H9 (cell line): ENCODE measurements around the gene RASGRF1. TPM values are rescaled to one million over a fixed set of nuclear protein-coding genes. Genes with fewer than 3 reads are reported as not detected.

Experiments used
- DNase-seq: peaks from one replicate; pipeline ENCODE4 v3.0.0-alpha.2; 2017
- H2AFZ ChIP-seq: one replicate; pipeline ENCODE4 v1.6.1; 2013; ENCODE audit warnings: mild to moderate bottlenecking, low read length, control low read depth, moderate library complexity
- H2AK5ac ChIP-seq: 2 replicates; pipeline ENCODE4 v1.6.1; 2013; ENCODE audit warnings: low read length, control low read depth, mixed read lengths; ENCODE audit not compliant: insufficient read length
- H2BK120ac ChIP-seq: one replicate; pipeline ENCODE4 v1.6.1; 2013; ENCODE audit warnings: low read depth, mild to moderate bottlenecking, low read length, control low read depth, inconsistent platforms; ENCODE audit not compliant: poor library complexity, severe bottlenecking
- H2BK12ac ChIP-seq: 2 replicates; pipeline ENCODE4 v1.6.1; 2013; ENCODE audit warnings: low read length, control low read depth, mixed read lengths, low read depth; ENCODE audit not compliant: insufficient read length
- H2BK15ac ChIP-seq: 2 replicates; pipeline ENCODE4 v1.6.1; 2013; ENCODE audit warnings: low read depth, low read length, control low read depth
- H2BK20ac ChIP-seq: one replicate; pipeline ENCODE4 v1.6.1; 2013; ENCODE audit warnings: low read depth, mild to moderate bottlenecking, low read length, control low read depth, inconsistent platforms; ENCODE audit not compliant: poor library complexity, severe bottlenecking
- H2BK5ac ChIP-seq: 2 replicates; pipeline ENCODE4 v1.6.1; 2013; ENCODE audit warnings: low read length, control low read depth, mixed read lengths; ENCODE audit not compliant: insufficient read length
- H3K14ac ChIP-seq: 2 replicates; pipeline ENCODE4 v1.6.1; 2013; ENCODE audit warnings: low read length, control low read depth; ENCODE audit not compliant: insufficient read depth
- H3K18ac ChIP-seq: 2 replicates; pipeline ENCODE4 v1.6.1; 2013; ENCODE audit warnings: low read depth, mild to moderate bottlenecking, mixed read lengths, low read length, control low read depth; ENCODE audit not compliant: insufficient read length
- H3K23ac ChIP-seq: 2 replicates; pipeline ENCODE4 v1.6.1; 2013; ENCODE audit warnings: low read length, control low read depth, mixed read lengths, low read depth; ENCODE audit not compliant: insufficient read length
- H3K23me2 ChIP-seq: 2 replicates; pipeline ENCODE4 v1.6.1; 2013; ENCODE audit warnings: low read depth, mild to moderate bottlenecking, mixed read lengths, low read length, control low read depth; ENCODE audit not compliant: insufficient read length, poor library complexity, severe bottlenecking
- H3K27ac ChIP-seq: 2 replicates; pipeline ENCODE4 v1.5.1; 2013; ENCODE audit warnings: low read length, control low read depth, mixed read lengths, low read depth; ENCODE audit not compliant: insufficient read length
- H3K27me3 ChIP-seq: 2 replicates; pipeline ENCODE4 v1.6.1; 2013; ENCODE audit warnings: low read length, control low read depth, inconsistent platforms; ENCODE audit not compliant: insufficient read depth
- H3K4ac ChIP-seq: 2 replicates; pipeline ENCODE4 v1.6.1; 2013; ENCODE audit warnings: low read depth, mild to moderate bottlenecking, control low read depth, inconsistent platforms, low read length, moderate library complexity
- H3K4me1 ChIP-seq: 2 replicates; pipeline ENCODE4 v1.6.1; 2013; ENCODE audit warnings: low read length, control low read depth, inconsistent platforms; ENCODE audit not compliant: insufficient read depth
- H3K4me2 ChIP-seq: 2 replicates; pipeline ENCODE4 v1.6.1; 2013; ENCODE audit warnings: low read length, control low read depth, mixed read lengths; ENCODE audit not compliant: insufficient read length, insufficient read depth
- H3K56ac ChIP-seq: 2 replicates; pipeline ENCODE4 v1.6.1; 2013; ENCODE audit warnings: low read depth, mild to moderate bottlenecking, mixed read lengths, low read length, control low read depth; ENCODE audit not compliant: insufficient read length
- H3K79me1 ChIP-seq: 2 replicates; pipeline ENCODE4 v1.6.1; 2013; ENCODE audit warnings: low read depth, mild to moderate bottlenecking, moderate library complexity, low read length, control low read depth, inconsistent platforms; ENCODE audit not compliant: insufficient read depth, poor library complexity, severe bottlenecking
- H3K79me2 ChIP-seq: 2 replicates; pipeline ENCODE4 v1.6.1; 2013; ENCODE audit warnings: low read length, control low read depth, inconsistent platforms; ENCODE audit not compliant: insufficient read depth
- H3K9ac ChIP-seq: 2 replicates; pipeline ENCODE4 v1.6.1; 2013; ENCODE audit warnings: low read length, control low read depth, mixed read lengths; ENCODE audit not compliant: insufficient read length; ENCODE audit errors: extremely low read depth
- H3K9me3 ChIP-seq: one replicate; pipeline ENCODE4 v1.6.1; 2013; ENCODE audit warnings: low read depth, low read length, inconsistent platforms; ENCODE audit not compliant: control insufficient read depth
- H3T11ph ChIP-seq: one replicate; pipeline ENCODE4 v1.6.1; 2013; ENCODE audit warnings: mild to moderate bottlenecking, low read length, control low read depth, inconsistent platforms
- H4K20me1 ChIP-seq: one replicate; pipeline ENCODE4 v1.6.1; 2013; ENCODE audit not compliant: control insufficient read depth, insufficient read length, insufficient read depth
- H4K5ac ChIP-seq: 2 replicates; pipeline ENCODE4 v1.6.1; 2013; ENCODE audit warnings: low read depth, mild to moderate bottlenecking, mixed read lengths, low read length, control low read depth; ENCODE audit not compliant: insufficient read length
- H4K8ac ChIP-seq: replicated peaks from 2 replicates; pipeline ENCODE4 v1.6.1; 2013; ENCODE audit warnings: low read length, control low read depth, mixed read lengths, low read depth; ENCODE audit not compliant: insufficient read length
- H4K91ac ChIP-seq: 2 replicates; pipeline ENCODE4 v1.6.1; 2013; ENCODE audit warnings: low read depth, mild to moderate bottlenecking, moderate library complexity, mixed read lengths, low read length, control low read depth; ENCODE audit not compliant: insufficient read length
- H3K27ac Mint-ChIP-seq, 3 experiments: 2 replicates in 2 of 3; 3 replicates in 1 of 3; pipeline ENCODE4 v1.8.0; 2020 to 2021; ENCODE audit warnings: mixed read lengths in 3 of 3, mild to moderate bottlenecking in 1 of 3, moderate library complexity in 1 of 3
- H3K27me3 Mint-ChIP-seq: 2 replicates; pipeline ENCODE4 v1.8.0; 2021; ENCODE audit warnings: low read depth, mild to moderate bottlenecking, moderate library complexity, mixed read lengths
- H3K36me3 Mint-ChIP-seq, 3 experiments: 2 replicates in 2 of 3; 3 replicates in 1 of 3; pipeline ENCODE4 v1.8.0; 2020 to 2021; ENCODE audit warnings: low read depth in 3 of 3, mixed read lengths in 3 of 3; ENCODE audit not compliant: insufficient read depth in 1 of 3
- H3K4me1 Mint-ChIP-seq, 2 experiments: 2 replicates each; pipeline ENCODE4 v1.8.0; 2020; ENCODE audit warnings: mixed read lengths in 2 of 2
- H3K4me3 Mint-ChIP-seq, 2 experiments: 2 replicates in 1 of 2; 3 replicates in 1 of 2; pipeline ENCODE4 v1.8.0; 2020 to 2021; ENCODE audit warnings: mild to moderate bottlenecking in 2 of 2, mixed read lengths in 2 of 2, moderate library complexity in 1 of 2
- H3K9me3 Mint-ChIP-seq, 2 experiments: 2 replicates in 1 of 2; 3 replicates in 1 of 2; pipeline ENCODE4 v1.8.0; 2020; ENCODE audit warnings: mild to moderate bottlenecking in 2 of 2, mixed read lengths in 2 of 2, moderate library complexity in 1 of 2
- WGBS: extraction: QIAGEN DNeasy Blood & Tissue Kit; methylation state at CpG from one replicate; pipeline ENCODE4 v1.1.7; 2013; ENCODE audit warnings: missing lambda C conversion rate, low lambda C conversion rate, mixed read lengths; ENCODE audit not compliant: insufficient read length; ENCODE audit errors: extremely low coverage; 5-methylcytosine and 5-hydroxymethylcytosine counted together
- total RNA-seq: library from RNA; stranded (reverse); gene quantifications from 2 replicates; pipeline ENCODE4 v1.2.1, GENCODE V29; 2021
- TF ChIP-seq, protein P1 (sequence below): fragments of 200-600 bp; sonication (generic); conservative IDR thresholded peaks from 3 replicates; pipeline ENCODE4 v1.8.0; 2021; ENCODE audit warnings: antibody characterized with exemption, mild to moderate bottlenecking

The RASGRF1 gene
- total RNA-seq, 1 experiment from 2014 or later: 0.48 TPM

DNA sequence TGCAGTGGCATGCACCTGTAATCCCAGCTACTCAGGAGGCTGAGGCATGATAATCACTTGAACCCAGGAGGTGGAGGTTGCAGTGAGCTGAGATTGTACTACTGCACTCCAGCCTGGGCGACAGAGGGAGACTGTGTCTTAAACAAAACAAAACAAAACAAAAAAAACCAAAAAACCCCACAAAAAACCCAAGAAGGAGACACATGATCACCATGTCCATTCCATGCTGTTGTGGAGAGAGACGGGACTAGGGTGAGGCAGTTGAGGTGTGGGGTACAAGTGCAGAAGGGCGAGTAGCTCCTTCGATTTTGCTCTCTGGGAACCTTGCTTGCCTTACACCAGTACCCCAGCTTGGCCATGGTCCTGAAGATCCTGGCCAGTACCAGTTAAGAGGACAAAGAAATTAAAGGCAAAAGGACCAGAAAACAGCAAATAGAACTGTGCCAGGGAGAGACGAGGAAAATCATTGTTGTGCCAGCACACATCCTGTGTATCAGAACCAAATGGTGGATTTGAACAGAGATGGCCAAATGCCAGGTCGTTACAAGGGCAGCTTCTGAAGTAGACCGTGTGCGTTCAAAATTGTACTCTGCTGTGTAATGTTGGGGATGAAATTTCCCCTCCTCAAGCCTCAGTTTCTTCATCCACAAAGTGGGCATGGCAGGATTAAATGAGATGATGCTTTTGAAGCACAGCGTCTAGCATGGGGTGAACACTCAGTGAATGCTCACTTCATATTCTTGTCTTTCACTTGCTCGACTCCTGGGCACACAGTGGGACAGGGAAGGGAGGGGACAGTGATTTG is 102.8 kb downstream of the RASGRF1 start:
- Histone ChIP-seq H3K79me2 (no peaks in the 10 kb centered on the region), H2AK5ac (no peak overlapping the region), H2BK12ac (no peak overlapping the region), H3K27me3 (no peaks in the 10 kb centered on the region), H3K56ac (no peak overlapping the region), H4K5ac (no peak overlapping the region), H3T11ph (no peak overlapping the region), H3K23ac (no peak overlapping the region), H3K4me1 (no peaks in the 10 kb centered on the region), H2BK120ac (no peak overlapping the region), H3K27ac (no peak overlapping the region), H2AFZ (no peak overlapping the region), H3K4me2 (no peak overlapping the region), H2BK20ac (no peak overlapping the region), H3K23me2 (no peaks in the 10 kb centered on the region), H3K9me3 (no peaks in the 10 kb centered on the region), H3K18ac (no peak overlapping the region), H3K9ac (no peak overlapping the region), H3K4ac (no peak overlapping the region), H4K8ac (no peak overlapping the region), H4K20me1 (no peaks in the 10 kb centered on the region), H2BK15ac (no peak overlapping the region), H2BK5ac (no peak overlapping the region), H3K14ac (no peak overlapping the region), H4K91ac (no peak overlapping the region), H3K79me1 (no peaks in the 10 kb centered on the region)
- WGBS: no CpG with 5 or more reads among the region's 10 CpGs
- DNase-seq: no peak
- peaks cover 9% of the 10 kb centered on the region for H3K27me3 Mint-ChIP-seq
- H3K36me3 Mint-ChIP-seq: no peaks in the 10 kb centered on the region
- H3K9me3 Mint-ChIP-seq: no peaks in the 10 kb centered on the region
- H3K27ac Mint-ChIP-seq: no peak overlapping the region
- H3K4me3 Mint-ChIP-seq: no peak overlapping the region
- TF ChIP-seq, protein P1, sequence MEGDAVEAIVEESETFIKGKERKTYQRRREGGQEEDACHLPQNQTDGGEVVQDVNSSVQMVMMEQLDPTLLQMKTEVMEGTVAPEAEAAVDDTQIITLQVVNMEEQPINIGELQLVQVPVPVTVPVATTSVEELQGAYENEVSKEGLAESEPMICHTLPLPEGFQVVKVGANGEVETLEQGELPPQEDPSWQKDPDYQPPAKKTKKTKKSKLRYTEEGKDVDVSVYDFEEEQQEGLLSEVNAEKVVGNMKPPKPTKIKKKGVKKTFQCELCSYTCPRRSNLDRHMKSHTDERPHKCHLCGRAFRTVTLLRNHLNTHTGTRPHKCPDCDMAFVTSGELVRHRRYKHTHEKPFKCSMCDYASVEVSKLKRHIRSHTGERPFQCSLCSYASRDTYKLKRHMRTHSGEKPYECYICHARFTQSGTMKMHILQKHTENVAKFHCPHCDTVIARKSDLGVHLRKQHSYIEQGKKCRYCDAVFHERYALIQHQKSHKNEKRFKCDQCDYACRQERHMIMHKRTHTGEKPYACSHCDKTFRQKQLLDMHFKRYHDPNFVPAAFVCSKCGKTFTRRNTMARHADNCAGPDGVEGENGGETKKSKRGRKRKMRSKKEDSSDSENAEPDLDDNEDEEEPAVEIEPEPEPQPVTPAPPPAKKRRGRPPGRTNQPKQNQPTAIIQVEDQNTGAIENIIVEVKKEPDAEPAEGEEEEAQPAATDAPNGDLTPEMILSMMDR: no peak
- peaks cover 0 to 2% of the 10 kb centered on the region in 2 experiments; a peak in 1 of 4 replicates for H3K4me1 Mint-ChIP-seq
